ENCODE data around the gene PRKAG1.

Gene PRKAG1

GRCh38 chr12:48956279-48957140, 62.1 kb downstream of the PRKAG1 start (continued):
- TF ChIP-seq SP7 (tag by site-specific recombination; IDR thresholded peaks at IDR 0.05) (peak; percentile 58; the same call in 1 of the 2 replicates), ZNF777 (tag by site-specific recombination; IDR thresholded peaks at IDR 0.05; ENCODE audit: borderline replicate concordance) (no peak), KLF9 (tag by site-specific recombination; IDR thresholded peaks at IDR 0.05; ENCODE audit: low read depth) (peak; percentile 81; the same call in 1 of the 2 replicates), ZIC2 (tag by site-specific recombination; IDR thresholded peaks at IDR 0.05) (peak; percentile 77), PRDM1 (tag by site-specific recombination; IDR thresholded peaks at IDR 0.05) (peak; percentile 32; the same call in 1 of the 2 replicates), ZNF10 (tag by site-specific recombination; IDR thresholded peaks at IDR 0.05) (peak; percentile 31; the same call in 1 of the 2 replicates), ZNF146 (tag by site-specific recombination; IDR thresholded peaks at IDR 0.05) (no peak), EGR2 (tag by site-specific recombination; IDR thresholded peaks at IDR 0.05; ENCODE audit: low read depth) (peak; percentile 96), ZNF549 (tag by site-specific recombination; IDR thresholded peaks at IDR 0.05) (no peak), PRDM10 (tag by site-specific recombination; IDR thresholded peaks at IDR 0.05) (peak; percentile 94), HOXC10 (CRISPR knock-in tag; IDR thresholded peaks at IDR 0.05) (no peak), ZNF704 (tag by site-specific recombination; IDR thresholded peaks at IDR 0.05) (no peak), ZBTB48 (tag by site-specific recombination; IDR thresholded peaks at IDR 0.05) (peak; percentile 86), GLIS1 (tag by site-specific recombination; IDR thresholded peaks at IDR 0.05) (peak; percentile 69), ZNF184 (tag by site-specific recombination; IDR thresholded peaks at IDR 0.05) (no peak)
- TF ChIP-seq, protein P1, sequence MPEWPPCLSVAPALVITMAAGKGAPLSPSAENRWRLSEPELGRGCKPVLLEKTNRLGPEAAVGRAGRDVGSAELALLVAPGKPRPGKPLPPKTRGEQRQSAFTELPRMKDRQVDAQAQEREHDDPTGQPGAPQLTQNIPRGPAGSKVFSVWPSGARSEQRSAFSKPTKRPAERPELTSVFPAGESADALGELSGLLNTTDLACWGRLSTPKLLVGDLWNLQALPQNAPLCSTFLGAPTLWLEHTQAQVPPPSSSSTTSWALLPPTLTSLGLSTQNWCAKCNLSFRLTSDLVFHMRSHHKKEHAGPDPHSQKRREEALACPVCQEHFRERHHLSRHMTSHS (tag by site-specific recombination; IDR thresholded peaks at IDR 0.05), result no peak
- TF ChIP-seq, protein P2, sequence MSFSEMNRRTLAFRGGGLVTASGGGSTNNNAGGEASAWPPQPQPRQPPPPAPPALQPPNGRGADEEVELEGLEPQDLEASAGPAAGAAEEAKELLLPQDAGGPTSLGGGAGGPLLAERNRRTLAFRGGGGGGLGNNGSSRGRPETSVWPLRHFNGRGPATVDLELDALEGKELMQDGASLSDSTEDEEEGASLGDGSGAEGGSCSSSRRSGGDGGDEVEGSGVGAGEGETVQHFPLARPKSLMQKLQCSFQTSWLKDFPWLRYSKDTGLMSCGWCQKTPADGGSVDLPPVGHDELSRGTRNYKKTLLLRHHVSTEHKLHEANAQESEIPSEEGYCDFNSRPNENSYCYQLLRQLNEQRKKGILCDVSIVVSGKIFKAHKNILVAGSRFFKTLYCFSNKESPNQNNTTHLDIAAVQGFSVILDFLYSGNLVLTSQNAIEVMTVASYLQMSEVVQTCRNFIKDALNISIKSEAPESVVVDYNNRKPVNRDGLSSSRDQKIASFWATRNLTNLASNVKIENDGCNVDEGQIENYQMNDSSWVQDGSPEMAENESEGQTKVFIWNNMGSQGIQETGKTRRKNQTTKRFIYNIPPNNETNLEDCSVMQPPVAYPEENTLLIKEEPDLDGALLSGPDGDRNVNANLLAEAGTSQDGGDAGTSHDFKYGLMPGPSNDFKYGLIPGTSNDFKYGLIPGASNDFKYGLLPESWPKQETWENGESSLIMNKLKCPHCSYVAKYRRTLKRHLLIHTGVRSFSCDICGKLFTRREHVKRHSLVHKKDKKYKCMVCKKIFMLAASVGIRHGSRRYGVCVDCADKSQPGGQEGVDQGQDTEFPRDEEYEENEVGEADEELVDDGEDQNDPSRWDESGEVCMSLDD (tag by site-specific recombination; IDR thresholded peaks at IDR 0.05), result peak; percentile 79

All from HEK293 (cell line).